Fibroblast of lung (primary cell): ENCODE measurements around the gene PBLD.
"Not testable (repeated sequence)": the region's sequence is repeated elsewhere in the genome, so short reads cannot be mapped to it uniquely, and the experiment has no call there.

Source experiments
- EZH2 ChIP-seq: IDR thresholded peaks from 2 replicates; pipeline ENCODE4 v1.5.1; 2012; ENCODE audit warnings: low read length, control low read depth, mild to moderate bottlenecking; ENCODE audit errors: missing control alignments
- TF ChIP-seq, protein P1 (sequence below), 2 donors: IDR thresholded peaks in 1 of 2; conservative IDR thresholded peaks in 1 of 2; 1 replicate in 1 of 2; 2 replicates in 1 of 2; pipeline ENCODE4 v1.5.1; 2011 to 2012; ENCODE audit warnings: low read length in 2 of 2, control low read depth in 1 of 2, inconsistent platforms in 1 of 2, low read depth in 1 of 2, mild to moderate bottlenecking in 1 of 2

DNA sequence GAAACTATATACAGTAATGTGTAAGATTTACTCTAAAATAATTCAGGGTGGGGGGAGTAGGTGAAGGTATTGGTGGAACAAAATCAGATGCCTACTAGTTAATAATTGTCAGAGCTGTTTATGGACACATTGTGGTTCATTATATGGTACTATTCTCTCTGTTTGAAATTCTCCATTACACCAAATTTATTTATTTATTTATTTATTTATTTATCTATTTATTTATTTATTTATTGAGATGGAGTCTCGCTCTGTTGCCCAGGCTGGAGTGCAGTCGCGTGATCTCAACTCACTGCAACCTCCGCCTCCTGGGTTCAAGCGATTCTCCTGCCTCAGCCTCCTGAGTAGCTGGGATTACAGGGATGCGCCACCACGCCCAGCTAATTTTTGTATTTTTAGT is 86.3 kb downstream of the PBLD start:
- TF ChIP-seq, protein P1, sequence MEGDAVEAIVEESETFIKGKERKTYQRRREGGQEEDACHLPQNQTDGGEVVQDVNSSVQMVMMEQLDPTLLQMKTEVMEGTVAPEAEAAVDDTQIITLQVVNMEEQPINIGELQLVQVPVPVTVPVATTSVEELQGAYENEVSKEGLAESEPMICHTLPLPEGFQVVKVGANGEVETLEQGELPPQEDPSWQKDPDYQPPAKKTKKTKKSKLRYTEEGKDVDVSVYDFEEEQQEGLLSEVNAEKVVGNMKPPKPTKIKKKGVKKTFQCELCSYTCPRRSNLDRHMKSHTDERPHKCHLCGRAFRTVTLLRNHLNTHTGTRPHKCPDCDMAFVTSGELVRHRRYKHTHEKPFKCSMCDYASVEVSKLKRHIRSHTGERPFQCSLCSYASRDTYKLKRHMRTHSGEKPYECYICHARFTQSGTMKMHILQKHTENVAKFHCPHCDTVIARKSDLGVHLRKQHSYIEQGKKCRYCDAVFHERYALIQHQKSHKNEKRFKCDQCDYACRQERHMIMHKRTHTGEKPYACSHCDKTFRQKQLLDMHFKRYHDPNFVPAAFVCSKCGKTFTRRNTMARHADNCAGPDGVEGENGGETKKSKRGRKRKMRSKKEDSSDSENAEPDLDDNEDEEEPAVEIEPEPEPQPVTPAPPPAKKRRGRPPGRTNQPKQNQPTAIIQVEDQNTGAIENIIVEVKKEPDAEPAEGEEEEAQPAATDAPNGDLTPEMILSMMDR (conservative IDR thresholded peaks at IDR 0.05 in 1 of 2, IDR thresholded peaks at IDR 0.05 in 1 of 2; ENCODE audit: low read depth in 1 of 2, low read length in 2 of 2) = not testable (repeated sequence)
- TF ChIP-seq EZH2 = not testable (repeated sequence)
